Urinary bladder (tissue), 4 donors: Measurements from ENCODE around the gene ADTRP. TPM values are rescaled to one million over a fixed set of nuclear protein-coding genes. Genes with fewer than 3 reads are reported as not detected.

ENCODE experiments used
- DNase-seq: peaks from one replicate; pipeline ENCODE4 v3.0.0-alpha.2; 2015; ENCODE audit errors: extremely low spot score
- H3K27ac ChIP-seq: one replicate; pipeline ENCODE4 v1.5.1; 2013; ENCODE audit warnings: low read depth, mild to moderate bottlenecking, moderate library complexity
- H3K36me3 ChIP-seq: one replicate; pipeline ENCODE4 v1.6.1; 2013; ENCODE audit warnings: mild to moderate bottlenecking, moderate library complexity; ENCODE audit not compliant: insufficient read depth
- H3K4me1 ChIP-seq: one replicate; pipeline ENCODE4 v1.6.1; 2013; ENCODE audit warnings: mild to moderate bottlenecking, moderate library complexity; ENCODE audit not compliant: insufficient read depth
- H3K4me3 ChIP-seq: one replicate; pipeline ENCODE4 v1.5.1; 2013; ENCODE audit warnings: low read depth, low read length
- WGBS: extraction: QIAGEN DNeasy Blood & Tissue Kit; methylation state at CpG from one replicate; pipeline ENCODE4 v1.1.7; 2013; 5-methylcytosine and 5-hydroxymethylcytosine counted together
- polyA plus RNA-seq: library from polyadenylated mRNA; stranded (reverse); fragments of 200-250 nt; gene quantifications from one replicate; pipeline ENCODE4 v1.2.3, GENCODE V29; 2013
- total RNA-seq: library from RNA; depleted of rRNA; stranded (reverse); fragments of >200 nt; gene quantifications from one replicate; pipeline ENCODE4 v1.2.3, GENCODE V29; 2014
- donor health status: healthy with polysubstance abuse.
- donor health status: healthy.

The ADTRP gene
- total and polyA plus RNA-seq, 2 donors, result 0.68 to 7.4 TPM

- no peak for DNase-seq
- no peak overlapping the region for H3K27ac ChIP-seq
Observed at GRCh38 chr6:11775791-11776409, 2.7 kb downstream of the ADTRP start.

GRCh38 chr6:11774426-11774825 is 4.2 kb downstream of the ADTRP start:
- Histone ChIP-seq H3K4me3 (no peak overlapping the region), H3K4me1 (peaks cover 3% of the 10 kb centered on the region), H3K36me3 (no peaks in the 10 kb centered on the region), H3K27ac (no peak overlapping the region)
- DNase-seq, result no peak
- WGBS, result 64% methylated on average over 4 of the region's 4 CpGs

More at GRCh38 chr6:11775791-11776409, 2.7 kb downstream of the ADTRP start:
- 92% methylated on average over 8 of the region's 8 CpGs for WGBS
- H3K4me3 ChIP-seq, result no peak overlapping the region
- H3K36me3 ChIP-seq, result no peaks in the 10 kb centered on the region
- no peaks in the 10 kb centered on the region for H3K4me1 ChIP-seq

- Histone ChIP-seq H3K27ac (no peak overlapping the region), H3K36me3 (no peaks in the 10 kb centered on the region), H3K4me1 (peaks cover 3% of the 10 kb centered on the region), H3K4me3 (no peak overlapping the region)
- no peak for DNase-seq
- 98% methylated on average over 2 of the region's 2 CpGs for WGBS
Observed at GRCh38 chr6:11773581-11773980, 5.0 kb downstream of the ADTRP start.

GRCh38 chr6:11773013-11773412 is 5.6 kb downstream of the ADTRP start:
- H3K4me3 ChIP-seq, result no peak overlapping the region
- no peak overlapping the region for H3K27ac ChIP-seq
- DNase-seq, result no peak
- H3K4me1 ChIP-seq, result peaks cover 3% of the 10 kb centered on the region
- H3K36me3 ChIP-seq, result no peaks in the 10 kb centered on the region
- 95% methylated on average over 5 of the region's 5 CpGs for WGBS

GRCh38 chr6:11772109-11772825 is 6.3 kb downstream of the ADTRP start:
- no peak overlapping the region for H3K4me3 ChIP-seq
- 84% methylated on average over 10 of the region's 10 CpGs for WGBS
- no peak for DNase-seq
- H3K36me3 ChIP-seq, result no peaks in the 10 kb centered on the region
- H3K27ac ChIP-seq, result no peak overlapping the region
- H3K4me1 ChIP-seq, result peaks cover 3% of the 10 kb centered on the region

GRCh38 chr6:11771473-11772048 is 7.0 kb downstream of the ADTRP start:
- WGBS, result 90% methylated on average over 13 of the region's 13 CpGs
- DNase-seq, result no peak
- H3K36me3 ChIP-seq, result no peaks in the 10 kb centered on the region
- no peak overlapping the region for H3K4me3 ChIP-seq
- H3K4me1 ChIP-seq, result peaks cover 3% of the 10 kb centered on the region
- peak overlapping the region; percentile 68 for H3K27ac ChIP-seq

GRCh38 chr6:11770546-11771466 is 7.8 kb downstream of the ADTRP start:
- no peak for DNase-seq
- WGBS, result 52% methylated on average over 27 of the region's 27 CpGs
- Histone ChIP-seq H3K4me3 (no peak overlapping the region), H3K36me3 (no peaks in the 10 kb centered on the region), H3K27ac (peak overlapping the region; percentile 68), H3K4me1 (peaks cover 3% of the 10 kb centered on the region)

- Histone ChIP-seq H3K27ac (no peak overlapping the region), H3K36me3 (no peaks in the 10 kb centered on the region), H3K4me1 (peaks cover 3% of the 10 kb centered on the region), H3K4me3 (no peak overlapping the region)
- 65% methylated on average over 11 of the region's 11 CpGs for WGBS
- no peak for DNase-seq
Observed at GRCh38 chr6:11769811-11770545, 8.6 kb downstream of the ADTRP start.

GRCh38 chr6:11769244-11769643 is 9.4 kb downstream of the ADTRP start:
- DNase-seq, result no peak
- H3K4me3 ChIP-seq, result no peak overlapping the region
- H3K4me1 ChIP-seq, result peaks cover 3% of the 10 kb centered on the region
- H3K27ac ChIP-seq, result no peak overlapping the region
- H3K36me3 ChIP-seq, result no peaks in the 10 kb centered on the region
- WGBS, result 95% methylated on average over 2 of the region's 2 CpGs

GRCh38 chr6:11767978-11768756 is 10.4 kb downstream of the ADTRP start:
- 95% methylated on average over 7 of the region's 7 CpGs for WGBS
- H3K36me3 ChIP-seq, result no peaks in the 10 kb centered on the region
- DNase-seq, result no peak
- no peak overlapping the region for H3K27ac ChIP-seq
- peaks cover 5% of the 10 kb centered on the region for H3K4me1 ChIP-seq
- no peak overlapping the region for H3K4me3 ChIP-seq

GRCh38 chr6:11767458-11767857 is 11.1 kb downstream of the ADTRP start:
- DNase-seq, result no peak
- peaks cover 5% of the 10 kb centered on the region for H3K4me1 ChIP-seq
- H3K27ac ChIP-seq, result no peak overlapping the region
- 94% methylated on average over 2 of the region's 2 CpGs for whole genome bisulfite sequencing
- no peaks in the 10 kb centered on the region for H3K36me3 ChIP-seq
- H3K4me3 ChIP-seq, result no peak overlapping the region

- no peaks in the 10 kb centered on the region for H3K36me3 ChIP-seq
- no peak for DNase-seq
- 47% methylated on average over 8 of the region's 8 CpGs for WGBS
- H3K4me1 ChIP-seq, result peaks cover 5% of the 10 kb centered on the region
- H3K4me3 ChIP-seq, result no peak overlapping the region
- no peak overlapping the region for H3K27ac ChIP-seq
Observed at GRCh38 chr6:11766589-11767450, 11.8 kb downstream of the ADTRP start.
